Loucy (cell line): ENCODE measurements around the gene TMEM132D.

Experiments
- H2AFZ ChIP-seq: fragments of 200-600 bp; sonication (generic); 2 replicates; pipeline ENCODE4 v1.6.0; 2016; ENCODE audit warnings: antibody characterized with exemption, mild to moderate bottlenecking, low read length, moderate library complexity
- H3F3A ChIP-seq: fragments of 200-600 bp; 2 replicates; pipeline ENCODE4 v1.6.0; 2016; ENCODE audit warnings: antibody characterized with exemption, low read depth, mild to moderate bottlenecking
- H3K27me3 ChIP-seq: fragments of 200-600 bp; sonication (generic); 2 replicates; pipeline ENCODE4 v1.6.1; 2014; ENCODE audit warnings: low read length, mild to moderate bottlenecking; ENCODE audit not compliant: insufficient read depth, poor library complexity, severe bottlenecking
- H3K36me3 ChIP-seq: fragments of 200-600 bp; sonication (generic); 2 replicates; pipeline ENCODE4 v1.6.1; 2016; ENCODE audit warnings: low read length; ENCODE audit not compliant: insufficient read depth
- H3K4me1 ChIP-seq: fragments of 200-600 bp; sonication (generic); 2 replicates; pipeline ENCODE4 v1.5.1; 2014; ENCODE audit warnings: low read length, mild to moderate bottlenecking; ENCODE audit not compliant: insufficient read depth, poor library complexity, severe bottlenecking
- H3K4me2 ChIP-seq: fragments of 200-600 bp; sonication (generic); 2 replicates; pipeline ENCODE4 v1.6.0; 2014; ENCODE audit warnings: antibody characterized with exemption, low read length, low read depth, mild to moderate bottlenecking; ENCODE audit not compliant: poor library complexity, severe bottlenecking
- H3K4me3 ChIP-seq: fragments of 200-600 bp; sonication (generic); 2 replicates; pipeline ENCODE4 v1.5.1; 2014; ENCODE audit warnings: low read length, mild to moderate bottlenecking, mixed read lengths; ENCODE audit not compliant: poor library complexity, severe bottlenecking
- H3K79me2 ChIP-seq: fragments of 200-600 bp; sonication (generic); 2 replicates; pipeline ENCODE4 v1.6.1; 2014; ENCODE audit warnings: low read length; ENCODE audit not compliant: insufficient read depth
- H3K9ac ChIP-seq: fragments of 200-600 bp; sonication (generic); 2 replicates; pipeline ENCODE4 v1.6.0; 2014; ENCODE audit warnings: mild to moderate bottlenecking, low read depth, low read length, moderate library complexity; ENCODE audit not compliant: poor library complexity, severe bottlenecking
- H3K9me2 ChIP-seq: fragments of 200-600 bp; sonication (generic); replicated peaks from 2 replicates; pipeline ENCODE4 v1.6.1; 2016; ENCODE audit warnings: low read depth, low read length, mixed read lengths
- H3K9me3 ChIP-seq: fragments of 200-600 bp; sonication (generic); 2 replicates; pipeline ENCODE4 v1.6.1; 2014; ENCODE audit warnings: mild to moderate bottlenecking, antibody characterized with exemption, low read length, low read depth; ENCODE audit not compliant: insufficient read depth
- H4K20me1 ChIP-seq: fragments of 200-600 bp; sonication (generic); 2 replicates; pipeline ENCODE4 v1.6.0; 2014; ENCODE audit warnings: antibody characterized with exemption, low read length, mild to moderate bottlenecking; ENCODE audit not compliant: insufficient read depth, poor library complexity, severe bottlenecking
- CTCF ChIP-seq: fragments of 200-600 bp; sonication (generic); conservative IDR thresholded peaks from 2 replicates; pipeline ENCODE4 v1.5.1; 2014; ENCODE audit warnings: mild to moderate bottlenecking, antibody characterized with exemption, low read length
- EZH2phosphoT487 ChIP-seq: fragments of 200-600 bp; IDR thresholded peaks from 2 replicates; pipeline ENCODE4 v1.6.1; 2018; ENCODE audit warnings: antibody characterized with exemption, mild to moderate bottlenecking, moderate library complexity, borderline replicate concordance

The TMEM132D gene

GRCh38 chr12:129635021-129635685 lies 268.7 kb downstream of the TMEM132D start:
- H3K4me2 ChIP-seq = no peak overlapping the region
- H3K9me2 ChIP-seq = no peaks in the 10 kb centered on the region
- no peak overlapping the region for H3K4me3 ChIP-seq
- no peaks in the 10 kb centered on the region for H3K36me3 ChIP-seq
- H3K27me3 ChIP-seq = no peaks in the 10 kb centered on the region
- H3F3A ChIP-seq = no peaks in the 10 kb centered on the region
- no peaks in the 10 kb centered on the region for H3K9me3 ChIP-seq
- H4K20me1 ChIP-seq = no peaks in the 10 kb centered on the region
- TF ChIP-seq CTCF (no peak), EZH2phosphoT487 (no peak)
- no peaks in the 10 kb centered on the region for H3K4me1 ChIP-seq
- H3K9ac ChIP-seq = no peak overlapping the region
- H2AFZ ChIP-seq = no peak overlapping the region
- no peaks in the 10 kb centered on the region for H3K79me2 ChIP-seq

- TF ChIP-seq CTCF (no peak), EZH2phosphoT487 (no peak)
- Histone ChIP-seq H3K4me3 (no peak overlapping the region), H2AFZ (no peak overlapping the region), H3K9me3 (no peaks in the 10 kb centered on the region), H3K79me2 (no peaks in the 10 kb centered on the region), H3F3A (no peaks in the 10 kb centered on the region), H3K27me3 (no peaks in the 10 kb centered on the region), H3K36me3 (no peaks in the 10 kb centered on the region), H4K20me1 (no peaks in the 10 kb centered on the region), H3K9me2 (no peaks in the 10 kb centered on the region), H3K4me2 (no peak overlapping the region), H3K9ac (no peak overlapping the region), H3K4me1 (no peaks in the 10 kb centered on the region)
Observed at GRCh38 chr12:129631316-129631715, 272.5 kb downstream of the TMEM132D start.

- no peak overlapping the region for H3K4me3 ChIP-seq
- no peaks in the 10 kb centered on the region for H3K27me3 ChIP-seq
- no peaks in the 10 kb centered on the region for H3K4me1 ChIP-seq
- no peak overlapping the region for H3K4me2 ChIP-seq
- no peaks in the 10 kb centered on the region for H3K36me3 ChIP-seq
- H3K79me2 ChIP-seq = no peaks in the 10 kb centered on the region
- TF ChIP-seq EZH2phosphoT487 = no peak
- TF ChIP-seq CTCF = no peak
- H3K9ac ChIP-seq = no peak overlapping the region
- no peaks in the 10 kb centered on the region for H3F3A ChIP-seq
- no peaks in the 10 kb centered on the region for H4K20me1 ChIP-seq
- H2AFZ ChIP-seq = no peak overlapping the region
- H3K9me2 ChIP-seq = no peaks in the 10 kb centered on the region
- H3K9me3 ChIP-seq = no peaks in the 10 kb centered on the region
Observed at GRCh38 chr12:129629901-129630300, 273.9 kb downstream of the TMEM132D start.
